HTR-8/SVneo (cell line): ENCODE data around the gene DDR2.
"Not testable (repeated sequence)": the region's sequence is repeated elsewhere in the genome, so short reads cannot be mapped to it uniquely, and the experiment has no call there.

Experiments
- DNase-seq: peaks from one replicate; pipeline ENCODE4 v3.0.0; 2011; ENCODE audit warnings: low spot score, mixed read lengths; ENCODE audit not compliant: insufficient read length
- FAIRE-seq: peaks from 2 replicates; lab custom pipeline; 2011; peaks lifted over from hg19 to GRCh38; lab: Jason Lieb, UNC

DDR2 gene

DNA sequence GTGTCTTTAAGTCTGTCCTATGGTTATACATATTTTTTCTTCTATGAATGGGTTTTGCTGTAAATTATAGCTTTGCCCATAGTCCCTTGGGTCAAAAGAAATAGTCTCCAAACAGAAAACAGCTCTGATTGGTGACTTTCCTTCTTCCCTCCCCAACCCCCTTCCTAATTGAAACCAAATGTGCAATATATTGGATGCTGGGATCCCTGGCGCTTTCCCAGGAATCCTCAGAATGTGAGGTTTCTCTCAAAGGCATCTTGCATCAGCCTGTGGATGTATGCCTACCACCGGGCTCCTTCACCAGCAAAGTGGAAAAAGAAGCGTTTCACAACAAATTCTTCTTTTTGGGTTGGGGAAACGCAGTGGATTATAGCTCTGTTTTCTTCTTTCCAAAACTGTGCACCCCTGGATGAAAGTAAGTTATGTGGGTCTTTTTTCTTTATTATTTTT is at the start of gene DDR2:
TSS of gene DDR2 (plus strand) at position 248 of the 450 bp plus-strand sequence. CDS start 86,600 bp downstream, outside the sequence.
- FAIRE-seq (no peak), DNase-seq (peak; percentile 54)

DNA sequence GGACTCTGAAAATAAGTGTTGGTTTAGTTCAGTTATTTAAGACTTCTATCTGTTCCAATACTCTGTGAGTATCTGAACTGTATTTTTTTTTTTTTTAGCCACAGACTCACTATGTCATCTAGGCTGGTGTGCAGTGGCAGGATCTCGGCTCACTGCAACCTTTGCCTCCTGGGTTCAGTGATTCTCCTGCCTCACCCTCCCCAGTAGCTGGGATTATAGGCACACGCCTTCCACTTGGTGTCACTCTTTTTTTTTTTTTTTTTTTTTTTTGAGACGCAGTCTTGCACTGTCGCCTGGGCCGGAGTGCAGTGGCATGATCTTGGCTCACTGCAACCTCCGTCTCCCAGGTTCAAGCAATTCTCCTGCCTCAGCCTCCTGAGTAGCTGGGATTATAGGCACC is 49.4 kb upstream of the DDR2 start:
- not testable (repeated sequence) for DNase-seq, FAIRE-seq

DNA sequence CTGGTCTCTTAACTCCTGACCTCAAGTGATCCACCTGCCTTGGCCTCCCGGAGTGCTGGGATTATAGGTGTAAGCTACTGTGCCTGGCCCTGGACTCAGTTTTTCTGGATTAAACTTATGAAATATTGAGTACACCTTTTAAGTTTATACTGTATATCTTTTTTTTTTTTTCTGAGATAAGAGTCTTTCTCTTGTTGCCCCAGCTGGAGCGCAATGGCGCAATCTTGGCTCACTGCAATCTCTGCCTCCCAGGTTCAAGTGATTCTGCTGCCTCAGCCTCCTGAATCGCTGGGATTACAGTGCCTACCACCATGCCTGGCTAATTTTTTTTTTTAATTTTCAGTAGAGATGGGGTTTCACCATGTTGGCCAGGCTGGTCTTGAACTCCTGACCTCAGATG is 47.2 kb upstream of the DDR2 start:
- DNase-seq, FAIRE-seq: not testable (repeated sequence)

DNA sequence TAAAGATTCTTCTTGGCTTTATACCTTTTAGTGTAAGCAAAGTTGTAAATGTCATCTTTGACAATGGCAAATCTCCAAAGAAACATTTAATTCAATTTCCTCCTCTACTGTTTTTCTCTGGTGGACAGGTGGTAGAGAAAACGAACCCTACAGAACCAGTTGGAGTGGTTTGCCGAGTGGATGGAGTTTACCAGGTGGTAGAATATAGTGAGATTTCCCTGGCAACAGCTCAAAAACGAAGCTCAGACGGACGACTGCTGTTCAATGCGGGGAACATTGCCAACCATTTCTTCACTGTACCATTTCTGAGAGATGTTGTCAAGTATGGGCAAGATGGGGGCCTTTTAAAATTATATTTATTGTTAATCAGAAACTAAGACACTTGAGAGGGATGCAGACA is 44.9 kb upstream of the DDR2 start:
- DNase-seq (no peak), FAIRE-seq (no peak)

DNA sequence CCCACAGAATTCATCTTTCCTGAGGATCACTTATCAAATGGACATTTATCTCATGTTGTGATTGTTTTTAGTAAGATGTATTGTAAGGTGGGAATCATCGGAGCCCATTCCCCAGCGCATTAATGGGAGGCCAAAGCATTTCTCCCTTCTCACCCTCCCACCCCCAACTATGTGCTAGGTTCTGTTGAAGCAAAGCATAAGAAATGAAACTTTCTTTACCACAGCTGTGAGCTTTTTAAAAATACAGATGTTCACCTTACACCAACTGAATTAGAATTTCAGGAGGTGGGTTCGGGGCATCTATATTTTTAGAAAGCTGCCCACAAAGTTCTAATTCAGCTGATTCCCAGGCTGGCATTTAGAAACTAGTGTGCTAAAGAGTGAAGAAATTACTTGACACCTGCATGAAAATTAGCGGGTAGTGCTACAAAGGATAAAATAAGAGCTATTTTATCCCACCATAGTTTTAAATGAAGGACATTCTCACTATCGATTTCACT is 44.5 kb upstream of the DDR2 start:
- FAIRE-seq: no peak
- no peak for DNase-seq

DNA sequence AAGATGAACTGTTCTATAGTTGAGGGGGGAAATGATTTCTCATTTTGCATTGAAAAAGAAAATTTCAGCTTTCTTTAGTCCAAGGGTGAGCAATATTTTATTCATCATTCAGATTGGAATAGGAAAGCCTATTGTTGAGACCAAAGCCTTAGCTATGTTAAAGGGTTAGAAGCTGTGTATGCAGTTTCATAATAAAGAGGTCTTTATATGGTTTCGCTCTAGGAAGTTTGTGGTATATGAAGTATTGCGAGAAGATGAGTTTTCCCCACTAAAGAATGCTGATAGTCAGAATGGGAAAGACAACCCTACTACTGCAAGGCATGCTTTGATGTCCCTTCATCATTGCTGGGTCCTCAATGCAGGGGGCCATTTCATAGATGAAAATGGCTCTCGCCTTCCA is 42.2 kb upstream of the DDR2 start:
- DNase-seq: no peak

DNA sequence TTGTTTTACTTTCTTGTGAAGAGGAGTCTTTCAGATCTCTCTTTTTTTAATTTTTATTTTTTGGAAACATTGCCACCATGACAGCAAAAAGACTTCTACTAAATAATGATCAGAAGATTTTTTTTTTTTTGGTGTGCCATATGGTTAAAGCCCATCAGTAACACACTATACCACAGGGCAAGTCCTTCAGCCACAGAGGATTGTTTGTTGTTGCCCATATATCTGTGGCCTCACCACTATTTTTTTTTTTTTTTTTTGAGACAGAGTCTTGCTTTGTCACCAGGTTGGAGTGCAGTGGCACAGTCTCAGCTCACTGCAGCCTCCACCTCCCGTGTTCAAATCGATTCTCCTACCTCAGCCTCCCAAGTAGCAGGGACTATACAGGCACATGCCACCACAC is 41.6 kb upstream of the DDR2 start:
- DNase-seq (no peak), FAIRE-seq (no peak)

More for the DNA sequence above, 42.2 kb upstream of the DDR2 start:
- no peak for FAIRE-seq

DNA sequence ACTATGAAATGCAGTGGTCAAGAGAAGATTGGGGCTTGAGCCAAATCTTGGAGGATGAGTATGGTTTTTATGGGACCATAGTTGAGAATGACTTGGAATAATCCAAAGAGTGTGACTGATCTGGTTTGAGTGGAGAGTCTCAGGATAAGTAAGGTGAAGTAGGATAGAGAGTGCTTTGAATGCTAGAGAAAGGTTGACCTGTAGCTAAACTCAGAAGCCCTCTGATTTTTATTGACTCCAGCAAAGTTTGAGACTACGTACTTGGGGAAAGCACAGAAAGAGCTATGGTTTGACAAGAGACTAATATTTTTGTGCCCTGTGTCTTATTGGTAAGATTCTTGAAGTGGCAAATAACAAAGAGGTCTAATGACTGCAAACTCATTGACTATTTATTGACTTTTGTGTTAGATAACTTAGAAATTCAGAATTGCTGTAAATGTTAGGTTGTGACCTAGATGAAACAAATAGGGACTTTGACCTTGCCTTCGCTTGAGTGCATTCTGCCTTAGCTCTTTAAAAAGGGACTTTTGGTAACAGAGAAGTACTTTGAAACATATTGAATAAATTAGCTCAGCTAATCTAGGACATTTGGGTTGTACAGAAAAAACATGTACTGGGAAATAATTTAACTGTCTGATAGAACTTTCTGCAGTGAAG is 35.6 kb upstream of the DDR2 start:
- FAIRE-seq (no peak), DNase-seq (no peak)

DNA sequence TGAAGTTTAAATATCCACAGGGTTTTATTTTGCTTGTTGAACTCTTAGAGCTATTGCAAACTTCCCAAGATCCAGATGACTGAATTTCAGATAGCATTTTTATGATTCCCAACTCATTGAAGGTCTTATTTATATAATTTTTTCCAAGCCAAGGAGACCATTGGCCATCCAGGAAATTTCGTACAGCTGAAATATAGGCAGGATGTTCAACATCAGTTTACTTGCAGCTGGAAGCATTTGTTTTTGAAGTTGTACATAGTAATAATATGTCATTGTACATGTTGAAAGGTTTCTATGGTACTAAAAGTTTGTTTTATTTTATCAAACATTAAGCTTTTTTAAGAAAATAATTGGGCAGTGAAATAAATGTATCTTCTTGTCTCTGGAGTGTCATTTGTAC is 32.8 kb upstream of the DDR2 start:
- FAIRE-seq (no peak), DNase-seq (no peak)

DNA sequence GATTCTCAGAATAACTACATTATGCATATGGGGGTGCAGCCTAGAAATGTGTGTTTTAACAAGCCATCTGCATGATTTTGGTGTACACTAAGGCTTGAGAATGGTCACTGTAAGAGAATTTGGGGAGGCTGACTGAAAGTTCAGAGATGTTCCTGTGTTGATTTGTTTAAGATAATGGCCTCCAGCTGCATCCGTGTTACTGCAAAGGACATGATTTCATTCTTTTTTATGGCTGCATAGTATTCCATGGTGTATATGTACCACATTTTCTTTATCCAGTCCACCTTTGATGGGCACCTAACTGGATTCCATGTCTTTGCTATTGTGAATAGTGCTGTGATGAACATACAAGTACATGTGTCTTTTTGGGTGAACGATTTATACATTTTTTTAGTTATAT is 29.1 kb upstream of the DDR2 start:
- not testable (repeated sequence) for DNase-seq, FAIRE-seq

DNA sequence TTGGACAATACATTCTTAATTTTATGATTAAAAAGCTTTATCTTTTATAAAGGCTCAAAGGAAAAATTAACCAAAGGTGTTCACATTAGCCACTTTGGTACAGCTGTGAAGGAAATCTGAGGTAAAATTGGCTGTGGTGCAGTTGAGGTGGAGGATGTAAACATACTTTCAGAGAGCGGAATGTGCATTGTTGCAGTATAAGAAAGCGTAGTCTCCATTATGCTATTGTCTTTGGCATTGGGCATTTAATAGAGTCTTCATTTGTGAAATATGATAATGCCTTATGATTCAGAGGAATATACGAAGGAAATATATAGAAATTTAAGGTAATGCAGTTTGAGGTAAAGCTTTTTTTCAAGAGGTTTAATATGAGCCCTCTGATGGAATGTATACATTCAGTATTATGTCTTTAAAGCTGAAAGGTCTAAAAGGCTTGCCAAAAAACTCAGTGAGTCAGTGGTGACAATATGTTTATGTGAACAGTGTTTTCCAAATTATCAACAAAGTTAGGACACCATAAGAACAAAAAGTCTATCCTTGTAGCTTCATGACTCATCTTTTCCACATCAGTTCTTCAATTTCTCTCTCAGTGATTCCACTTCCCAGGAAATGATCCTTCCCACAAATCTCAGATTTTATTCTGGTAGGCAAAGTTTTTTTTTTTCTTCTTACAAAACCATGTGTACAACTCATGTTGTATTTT is 26.9 kb upstream of the DDR2 start:
- FAIRE-seq (no peak), DNase-seq (peak; percentile 32)

DNA sequence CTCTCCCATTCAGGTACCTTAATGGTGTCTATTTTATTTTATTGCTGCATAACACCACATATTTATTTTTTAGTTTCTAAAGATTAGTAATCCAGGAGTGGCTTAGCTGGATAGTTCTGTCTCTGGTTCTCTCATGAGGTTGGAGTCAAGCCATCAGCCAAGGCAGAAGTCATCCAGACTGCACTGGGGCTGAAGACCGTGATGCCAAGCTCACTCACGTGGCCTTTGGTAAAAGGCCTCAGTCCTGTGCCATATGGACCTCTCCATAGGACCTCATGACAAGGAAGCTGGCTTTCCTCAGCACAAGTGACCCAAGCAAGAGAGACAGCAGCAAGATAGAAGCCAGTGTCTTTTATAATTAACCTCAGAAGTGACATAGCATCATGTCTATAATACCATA is 23.0 kb upstream of the DDR2 start:
- DNase-seq: no peak

DNA sequence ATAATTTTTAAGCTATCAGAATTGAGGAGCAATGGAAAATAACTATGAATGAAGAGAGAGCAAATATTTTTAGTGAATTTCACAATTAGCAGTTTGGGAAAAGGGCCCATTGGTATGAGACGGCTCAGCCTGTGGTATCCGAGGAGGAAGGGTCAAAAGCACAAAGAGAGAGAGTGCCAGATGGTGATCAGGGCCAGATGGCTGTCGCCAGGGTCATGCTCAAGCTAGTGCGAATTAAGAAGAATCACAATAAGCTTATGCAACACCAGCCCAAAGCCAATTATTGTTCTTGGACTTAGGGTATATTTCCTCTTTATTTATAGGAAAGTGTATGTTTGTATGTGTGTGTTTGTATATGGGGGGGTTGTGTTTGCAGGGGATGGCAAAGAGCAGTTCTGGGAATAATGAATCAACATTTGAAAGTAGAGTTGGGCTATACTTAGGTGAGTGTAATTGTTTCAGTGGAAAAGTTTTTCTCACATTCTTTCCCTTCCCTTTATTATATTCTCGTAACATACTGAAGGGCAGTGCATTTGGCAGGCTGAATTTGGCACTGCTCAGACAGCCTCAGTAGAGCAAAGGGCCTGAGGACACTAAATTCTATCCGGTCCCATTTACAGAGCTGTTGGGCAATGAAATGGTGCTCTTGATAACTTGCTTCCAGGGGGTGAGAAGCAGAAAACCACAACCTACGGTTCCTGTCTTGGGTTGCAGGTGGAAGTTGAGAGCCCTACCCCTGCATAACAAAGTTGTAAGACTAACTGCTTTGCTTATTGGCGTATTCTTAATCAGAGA is 19.5 kb upstream of the DDR2 start:
- FAIRE-seq: no peak
- DNase-seq: no peak

More for the DNA sequence above, 23.0 kb upstream of the DDR2 start:
- no peak for FAIRE-seq

DNA sequence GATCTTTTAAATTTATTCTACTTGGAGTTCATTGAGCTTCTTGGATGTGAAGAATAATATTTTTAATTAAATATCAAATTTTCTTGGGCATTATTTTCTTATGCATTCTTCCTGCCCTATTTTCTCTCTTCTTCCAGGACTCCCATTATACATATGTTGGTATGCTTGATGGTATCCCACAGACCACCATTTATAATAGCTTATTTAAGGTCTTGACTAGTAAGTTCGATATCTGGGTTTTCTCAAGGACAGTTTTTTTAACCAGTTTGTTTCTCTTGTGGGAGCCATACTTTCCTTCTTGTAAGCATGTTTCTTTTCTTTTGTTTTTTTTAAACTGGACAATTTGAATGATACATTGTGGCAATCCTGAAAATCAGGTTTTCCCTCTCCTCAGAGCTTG is 15.4 kb upstream of the DDR2 start:
- FAIRE-seq (no peak), DNase-seq (no peak)

DNA sequence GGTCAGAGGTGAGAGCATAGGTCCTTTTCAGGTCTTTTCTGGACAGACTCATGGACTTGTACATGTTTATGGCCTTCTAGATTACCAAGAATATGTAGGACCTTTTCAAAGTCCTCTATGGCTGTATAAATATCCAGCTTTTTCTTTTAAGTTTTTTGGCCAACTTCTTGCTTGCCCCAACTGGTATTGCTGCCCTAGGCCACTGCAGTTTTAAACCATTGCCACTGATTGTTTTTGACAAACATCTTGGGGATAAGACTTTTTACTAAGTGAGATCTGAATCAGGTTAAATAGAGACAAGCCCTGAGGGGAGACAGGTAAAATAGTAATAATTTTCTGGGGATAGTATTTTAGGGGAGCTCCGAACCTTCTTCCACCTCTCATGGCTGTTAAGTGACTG is 14.8 kb upstream of the DDR2 start:
- no peak for DNase-seq
- no peak for FAIRE-seq

DNA sequence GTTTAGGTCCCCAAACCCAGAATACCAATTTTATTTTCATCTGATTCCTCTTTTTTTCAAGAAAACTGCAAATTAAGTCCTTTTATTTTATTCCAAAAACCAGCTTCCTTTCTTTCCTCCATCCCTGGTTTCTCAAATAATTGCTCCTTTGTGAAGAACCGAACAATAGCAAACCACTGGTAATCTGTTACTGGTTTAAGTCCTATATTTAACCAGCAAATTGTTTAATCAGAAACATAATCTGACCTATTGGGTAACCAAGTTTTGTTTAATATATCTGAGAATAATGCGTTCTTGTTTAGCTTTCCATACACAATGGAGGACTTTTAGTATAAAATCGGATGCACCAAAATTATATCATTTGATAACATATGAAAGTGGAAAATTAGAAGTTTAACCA is 13.2 kb upstream of the DDR2 start:
- FAIRE-seq (no peak), DNase-seq (no peak)

DNA sequence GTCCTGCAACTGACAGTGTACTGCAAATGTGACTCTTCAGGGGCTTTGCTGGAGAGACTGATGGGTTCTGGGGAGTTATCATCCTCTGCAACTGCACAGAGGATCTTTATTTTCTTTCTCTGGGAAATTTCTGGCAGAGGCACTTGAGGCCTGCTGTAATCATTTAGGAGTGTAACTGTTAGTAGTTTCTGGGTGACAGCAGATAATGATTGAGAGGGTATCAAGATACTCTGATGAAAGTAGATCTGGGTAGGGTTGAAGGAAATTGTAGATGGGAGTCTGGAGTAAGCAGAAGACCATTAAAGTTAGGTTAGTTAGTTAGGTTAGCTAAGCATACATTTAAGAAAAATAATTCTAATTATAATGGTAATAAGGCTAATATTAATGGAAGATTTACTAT is 11.0 kb upstream of the DDR2 start:
- DNase-seq (no peak), FAIRE-seq (no peak)

DNA sequence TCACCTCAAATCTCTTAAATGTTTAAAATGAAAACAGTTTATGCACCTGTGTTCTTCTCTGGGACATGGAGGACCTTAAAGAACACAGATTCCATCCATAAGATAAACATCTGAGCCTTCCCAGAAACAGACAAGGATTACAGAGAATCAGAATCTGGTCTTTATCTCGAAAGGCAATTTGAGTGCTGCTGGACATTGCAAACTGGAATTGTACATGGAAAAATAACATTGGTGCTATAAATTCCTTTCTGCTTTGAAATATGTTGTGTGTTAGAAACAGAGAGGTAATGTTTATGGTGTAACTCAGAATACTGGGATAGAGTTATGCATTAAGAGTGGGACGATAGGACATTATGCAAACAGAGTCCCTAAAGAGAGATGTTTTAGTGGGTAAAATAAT is 6.6 kb upstream of the DDR2 start:
- no peak for DNase-seq
- FAIRE-seq: no peak

DNA sequence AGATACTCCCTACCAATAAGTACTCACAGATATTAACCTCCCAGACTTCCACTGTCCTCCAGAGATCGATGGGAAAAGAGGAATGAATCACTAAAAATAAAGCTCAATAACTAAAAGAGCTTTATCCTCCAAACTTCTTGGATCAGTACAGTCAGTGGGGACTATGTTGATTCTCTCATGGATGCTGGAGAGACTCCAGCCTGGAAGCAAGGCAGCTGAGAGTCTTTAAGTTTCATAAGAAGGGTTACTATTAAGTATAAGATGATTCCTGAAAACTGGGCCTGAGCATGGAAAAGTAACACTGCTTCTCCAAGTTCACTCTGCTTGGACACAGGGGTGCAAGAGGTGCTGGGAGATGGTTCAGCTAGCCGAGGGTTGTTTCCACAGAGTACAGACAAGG is 6.2 kb upstream of the DDR2 start:
- FAIRE-seq (no peak), DNase-seq (no peak)

DNA sequence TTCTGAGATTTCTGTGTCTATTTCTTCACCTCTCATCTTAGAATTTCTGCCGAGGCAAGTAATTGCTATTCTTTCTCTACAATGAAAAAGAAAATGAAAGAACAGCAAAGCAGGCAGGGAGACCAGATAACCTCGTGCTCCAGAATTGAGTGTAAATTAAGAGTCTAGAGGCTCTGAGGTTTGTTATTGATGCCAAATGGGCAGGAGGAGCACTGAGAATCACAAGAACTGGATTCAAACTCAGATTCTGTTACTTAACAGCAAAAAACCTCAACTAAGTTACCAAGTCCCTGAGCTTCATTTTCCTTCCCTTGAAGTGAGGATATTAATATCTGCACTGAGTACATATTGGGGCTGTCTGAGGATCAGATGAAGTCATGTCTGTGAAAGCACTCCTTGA is 5.5 kb upstream of the DDR2 start:
- FAIRE-seq (no peak), DNase-seq (no peak)
